Measurements from ENCODE around the gene LAMA5.

LAMA5 gene

DNA sequence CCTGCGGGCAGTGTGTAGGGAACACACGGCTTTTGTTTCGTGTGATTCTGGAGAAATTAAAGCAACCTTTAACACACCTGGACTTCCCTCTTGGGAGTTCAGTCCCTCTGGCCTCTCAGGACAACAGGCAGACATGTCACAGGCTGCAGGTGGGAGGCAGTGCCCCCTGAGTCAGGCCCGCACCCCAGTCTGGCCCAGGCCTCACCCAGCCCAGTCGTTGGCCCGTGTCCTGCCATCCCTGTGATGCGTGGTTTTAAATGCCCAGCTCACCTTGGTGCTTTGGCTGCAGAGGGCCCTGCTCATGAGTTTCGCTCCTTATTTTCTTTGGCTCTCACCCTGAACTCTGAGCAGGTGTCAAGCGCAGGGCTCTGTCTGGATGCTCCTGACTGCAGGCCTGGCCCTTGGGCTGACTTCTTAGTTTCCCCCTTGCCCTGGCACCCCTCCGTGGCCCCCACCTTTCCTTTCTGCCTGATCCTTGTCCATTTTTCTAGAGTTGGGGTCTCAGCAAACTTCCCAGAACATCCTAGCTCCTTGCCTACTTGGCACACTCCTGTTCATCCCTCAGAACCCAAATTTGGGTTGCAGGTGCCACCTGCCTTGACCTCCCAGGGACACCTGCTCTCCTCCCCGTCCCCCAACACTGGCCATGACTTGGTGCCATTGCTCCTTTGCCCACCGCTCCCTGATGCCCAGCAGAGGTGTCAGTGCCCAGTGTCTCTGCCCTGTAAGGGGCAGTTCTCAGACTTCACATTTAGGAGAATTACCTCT is 42.2 kb upstream of the LAMA5 start:
- H3K4me2 ChIP-seq (ENCODE audit: low read depth, low read length, poor library complexity, severe bottlenecking), result no peak overlapping the region
- no peak overlapping the region for H3K9ac ChIP-seq (ENCODE audit: low read length)

DNA sequence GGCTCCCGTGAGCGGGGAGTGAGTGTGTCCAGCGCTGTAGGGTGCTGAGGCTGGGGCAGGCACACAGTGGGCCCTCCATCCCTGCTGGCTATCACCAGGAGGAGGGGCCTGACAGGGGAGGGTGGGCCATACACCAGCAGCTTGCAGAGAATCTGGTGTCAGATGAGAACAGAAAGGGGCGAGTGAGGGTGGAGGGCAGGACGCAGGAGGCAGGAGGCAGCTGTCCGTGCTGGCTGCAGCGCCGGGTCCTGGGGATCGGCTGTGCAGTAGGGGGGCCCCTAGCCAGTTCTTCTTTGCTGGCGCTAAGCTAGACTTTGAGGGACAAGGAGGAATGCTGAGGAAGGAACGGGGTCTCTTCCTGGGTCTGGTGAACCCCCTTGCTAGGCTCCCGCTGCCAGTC is 41.5 kb upstream of the LAMA5 start:
- H2AFZ ChIP-seq (ENCODE audit: low read depth, low read length, severe bottlenecking), result no peak overlapping the region
- H3K4me2 ChIP-seq (ENCODE audit: low read depth, low read length, poor library complexity, severe bottlenecking), result no peak overlapping the region
- no peaks in the 10 kb centered on the region for H3K9me2 ChIP-seq (replicated peaks; ENCODE audit: insufficient read depth, low read length)
- H3K9me3 ChIP-seq (ENCODE audit: insufficient read depth, low read length), result no peaks in the 10 kb centered on the region
- no peak overlapping the region for H3K4me3 ChIP-seq (ENCODE audit: insufficient read depth, low read length, poor library complexity, severe bottlenecking)
- H4K20me1 ChIP-seq (ENCODE audit: low read depth, low read length), result no peaks in the 10 kb centered on the region
- H3K27ac ChIP-seq (ENCODE audit: low read depth, low read length), result no peak overlapping the region
- H3K9ac ChIP-seq (ENCODE audit: low read length), result no peak overlapping the region
- peaks cover 11% of the 10 kb centered on the region for H3K79me2 ChIP-seq (ENCODE audit: insufficient read depth, low read length)
- H3K36me3 ChIP-seq (ENCODE audit: low read length), result no peaks in the 10 kb centered on the region
- H3F3A ChIP-seq (ENCODE audit: insufficient read depth), result no peaks in the 10 kb centered on the region
- no peak for TF ChIP-seq EZH2phosphoT487 (conservative IDR thresholded peaks at IDR 0.05; ENCODE audit: low read length)
- TF ChIP-seq, protein P1, sequence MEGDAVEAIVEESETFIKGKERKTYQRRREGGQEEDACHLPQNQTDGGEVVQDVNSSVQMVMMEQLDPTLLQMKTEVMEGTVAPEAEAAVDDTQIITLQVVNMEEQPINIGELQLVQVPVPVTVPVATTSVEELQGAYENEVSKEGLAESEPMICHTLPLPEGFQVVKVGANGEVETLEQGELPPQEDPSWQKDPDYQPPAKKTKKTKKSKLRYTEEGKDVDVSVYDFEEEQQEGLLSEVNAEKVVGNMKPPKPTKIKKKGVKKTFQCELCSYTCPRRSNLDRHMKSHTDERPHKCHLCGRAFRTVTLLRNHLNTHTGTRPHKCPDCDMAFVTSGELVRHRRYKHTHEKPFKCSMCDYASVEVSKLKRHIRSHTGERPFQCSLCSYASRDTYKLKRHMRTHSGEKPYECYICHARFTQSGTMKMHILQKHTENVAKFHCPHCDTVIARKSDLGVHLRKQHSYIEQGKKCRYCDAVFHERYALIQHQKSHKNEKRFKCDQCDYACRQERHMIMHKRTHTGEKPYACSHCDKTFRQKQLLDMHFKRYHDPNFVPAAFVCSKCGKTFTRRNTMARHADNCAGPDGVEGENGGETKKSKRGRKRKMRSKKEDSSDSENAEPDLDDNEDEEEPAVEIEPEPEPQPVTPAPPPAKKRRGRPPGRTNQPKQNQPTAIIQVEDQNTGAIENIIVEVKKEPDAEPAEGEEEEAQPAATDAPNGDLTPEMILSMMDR (IDR thresholded peaks at IDR 0.05; ENCODE audit: insufficient read depth, low read length, poor library complexity, severe bottlenecking), result no peak
- no peaks in the 10 kb centered on the region for H3K27me3 ChIP-seq (ENCODE audit: low read length)

More for the DNA sequence above, 42.2 kb upstream of the LAMA5 start:
- Histone ChIP-seq H3K9me3 (ENCODE audit: insufficient read depth, low read length) (no peaks in the 10 kb centered on the region), H3K9me2 (replicated peaks; ENCODE audit: insufficient read depth, low read length) (no peaks in the 10 kb centered on the region), H2AFZ (ENCODE audit: low read depth, low read length, severe bottlenecking) (no peak overlapping the region), H3F3A (ENCODE audit: insufficient read depth) (no peaks in the 10 kb centered on the region), H3K27me3 (ENCODE audit: low read length) (no peaks in the 10 kb centered on the region), H4K20me1 (ENCODE audit: low read depth, low read length) (no peaks in the 10 kb centered on the region), H3K79me2 (ENCODE audit: insufficient read depth, low read length) (peaks cover 11% of the 10 kb centered on the region), H3K36me3 (ENCODE audit: low read length) (no peaks in the 10 kb centered on the region), H3K4me3 (ENCODE audit: insufficient read depth, low read length, poor library complexity, severe bottlenecking) (no peak overlapping the region), H3K27ac (ENCODE audit: low read depth, low read length) (no peak overlapping the region)
- TF ChIP-seq EZH2phosphoT487 (conservative IDR thresholded peaks at IDR 0.05; ENCODE audit: low read length), result no peak
- TF ChIP-seq, protein P1 (IDR thresholded peaks at IDR 0.05; ENCODE audit: insufficient read depth, low read length, poor library complexity, severe bottlenecking), result no peak

DNA sequence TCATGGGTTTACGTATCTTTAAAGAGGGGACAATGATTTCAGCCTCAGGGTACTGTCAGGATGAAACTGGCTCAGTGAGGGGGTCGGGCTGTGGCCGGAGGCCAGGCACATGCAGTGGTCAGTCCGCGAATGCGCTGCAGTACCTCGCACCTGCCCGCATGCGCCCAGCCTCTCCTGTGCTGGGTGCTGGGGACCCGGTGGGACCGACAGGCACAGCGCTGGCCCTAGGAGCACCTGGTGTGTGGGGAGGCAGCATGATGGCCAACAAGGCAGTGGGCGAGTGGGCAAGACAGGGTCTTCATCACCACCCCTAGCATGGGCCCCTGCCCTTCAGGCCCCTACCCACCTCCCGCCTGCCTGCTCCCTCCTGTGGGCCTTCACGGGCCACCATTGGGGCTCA is 40.9 kb upstream of the LAMA5 start:
- no peak overlapping the region for H3K27ac ChIP-seq (ENCODE audit: low read depth, low read length)
- H3K79me2 ChIP-seq (ENCODE audit: insufficient read depth, low read length), result peaks cover 11% of the 10 kb centered on the region
- H3F3A ChIP-seq (ENCODE audit: insufficient read depth), result no peaks in the 10 kb centered on the region
- no peak overlapping the region for H2AFZ ChIP-seq (ENCODE audit: low read depth, low read length, severe bottlenecking)
- TF ChIP-seq, protein P1 (IDR thresholded peaks at IDR 0.05; ENCODE audit: insufficient read depth, low read length, poor library complexity, severe bottlenecking), result no peak
- no peak for TF ChIP-seq EZH2phosphoT487 (conservative IDR thresholded peaks at IDR 0.05; ENCODE audit: low read length)
- H3K9me3 ChIP-seq (ENCODE audit: insufficient read depth, low read length), result no peaks in the 10 kb centered on the region
- H3K4me3 ChIP-seq (ENCODE audit: insufficient read depth, low read length, poor library complexity, severe bottlenecking), result no peak overlapping the region
- no peaks in the 10 kb centered on the region for H3K9me2 ChIP-seq (replicated peaks; ENCODE audit: insufficient read depth, low read length)
- H3K27me3 ChIP-seq (ENCODE audit: low read length), result no peaks in the 10 kb centered on the region
- H3K36me3 ChIP-seq (ENCODE audit: low read length), result no peaks in the 10 kb centered on the region
- H4K20me1 ChIP-seq (ENCODE audit: low read depth, low read length), result no peaks in the 10 kb centered on the region
- H3K9ac ChIP-seq (ENCODE audit: low read length), result peak overlapping the region; percentile 65
- H3K4me2 ChIP-seq (ENCODE audit: low read depth, low read length, poor library complexity, severe bottlenecking), result peak overlapping the region; percentile 55

Measured in SU-DHL-6 (cell line).